NCI-H1436 (cell line): Measurements from ENCODE around the gene FKTN.
"Not testable (repeated sequence)": the region's sequence is repeated elsewhere in the genome, so short reads cannot be mapped to it uniquely, and the experiment has no call there.

Experiments
- DNase-seq: peaks from one replicate; lab custom pipeline; 2025; lab: John Stamatoyannopoulos, UW

FKTN gene

DNA sequence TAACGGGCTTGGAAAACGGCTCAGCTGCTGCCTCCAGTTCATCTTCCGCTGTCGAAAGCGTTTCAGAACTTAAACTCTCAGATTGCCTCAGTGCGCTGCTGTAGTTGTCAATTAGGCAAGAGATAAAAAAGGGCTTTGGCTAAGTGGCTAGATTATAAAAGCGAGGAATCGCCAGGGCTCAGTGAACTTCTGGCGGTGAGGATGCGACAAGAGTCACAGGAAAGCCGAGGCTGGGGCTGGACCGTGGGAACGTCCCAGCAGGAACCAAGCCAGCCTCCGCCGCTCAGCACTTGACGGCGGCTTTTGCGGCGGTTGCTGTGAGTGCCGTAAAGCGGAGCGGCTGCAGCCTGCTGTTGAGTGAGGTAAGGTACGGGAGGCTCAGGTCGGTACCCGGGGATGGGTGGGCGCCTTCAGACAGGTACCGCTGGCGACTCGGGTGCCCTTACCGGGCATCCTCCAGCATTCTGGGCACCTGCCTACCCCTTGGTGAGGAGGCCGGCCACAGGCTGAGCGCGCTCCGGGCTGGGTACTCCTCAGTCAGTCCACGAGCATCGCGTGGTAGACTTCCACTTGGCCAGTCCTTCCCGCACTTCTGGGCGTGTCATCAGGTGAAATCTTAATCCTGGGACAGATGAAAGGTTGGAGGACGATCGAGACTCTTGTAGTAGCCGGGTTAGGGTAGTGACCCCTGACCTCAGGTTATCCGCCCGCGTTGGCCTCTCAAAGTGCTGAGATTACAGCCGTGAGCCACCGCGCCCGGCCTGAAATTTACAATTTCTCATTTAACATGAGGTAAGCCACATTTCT lies at the start of gene FKTN:
Gene FKTN (plus strand): TSS at position 328 of the 807 bp plus-strand sequence. CDS start 16,902 bp downstream, outside the sequence.
- peak; percentile 69 for DNase-seq

DNA sequence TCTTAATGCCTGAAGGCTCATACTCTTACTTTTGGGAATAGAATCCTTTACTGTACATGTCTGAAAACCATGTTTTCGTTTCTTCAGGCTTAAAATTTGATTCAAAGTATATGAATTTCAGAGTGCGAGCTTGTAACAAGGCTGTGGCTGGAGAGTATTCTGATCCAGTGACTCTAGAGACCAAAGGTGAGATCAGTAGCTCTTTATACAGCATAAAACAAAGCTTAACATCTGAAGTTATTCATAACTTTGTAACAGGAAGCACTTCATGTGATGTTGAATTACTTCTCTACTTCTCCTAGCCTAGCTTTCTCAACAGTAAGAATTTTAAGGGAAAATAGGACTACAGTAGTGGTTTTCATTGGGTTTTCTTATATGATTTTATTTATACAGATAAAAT lies 49.4 kb upstream of the FKTN start:
- DNase-seq, result no peak

GRCh38 chr9:105510024-105510423 lies 47.9 kb upstream of the FKTN start:
- no peak for DNase-seq

- no peak for DNase-seq
These were observed 46.5 kb upstream of the FKTN start for GRCh38 chr9:105511446-105511845.

- DNase-seq, result no peak
These were observed 42.0 kb upstream of the FKTN start for GRCh38 chr9:105515811-105516413.

DNA sequence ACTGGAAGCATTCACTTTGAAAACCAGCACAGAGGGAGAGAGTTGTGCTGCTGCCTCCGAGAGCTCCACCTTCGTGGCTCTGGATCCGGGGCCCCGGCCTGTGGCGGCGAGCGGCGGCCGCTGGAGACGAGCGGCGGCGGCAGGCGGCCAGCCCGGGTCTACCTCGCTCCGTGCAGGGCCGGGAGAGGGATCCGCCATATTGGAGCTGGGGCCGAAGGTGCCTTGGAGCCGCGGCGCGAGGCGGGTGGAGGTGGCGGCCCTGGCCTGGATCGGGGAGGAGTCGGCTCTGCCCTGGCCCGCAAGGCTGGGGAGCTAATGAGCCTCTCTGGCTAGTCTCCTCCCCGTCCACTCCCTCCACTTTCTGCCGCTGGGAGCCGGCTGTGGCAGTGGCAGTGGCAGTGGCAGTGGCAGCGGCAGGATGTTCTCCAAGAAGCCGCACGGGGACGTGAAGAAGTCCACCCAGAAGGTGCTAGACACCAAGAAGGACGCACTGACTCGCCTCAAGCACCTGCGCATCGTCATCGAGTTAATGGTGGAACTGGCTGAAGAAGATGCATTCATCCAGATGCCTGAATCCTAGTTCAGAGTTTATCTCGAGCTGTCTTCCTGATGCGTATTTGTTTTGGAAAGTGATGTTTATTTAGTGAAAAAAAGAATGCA lies 38.1 kb upstream of the FKTN start:
- not testable (repeated sequence) for DNase-seq

DNA sequence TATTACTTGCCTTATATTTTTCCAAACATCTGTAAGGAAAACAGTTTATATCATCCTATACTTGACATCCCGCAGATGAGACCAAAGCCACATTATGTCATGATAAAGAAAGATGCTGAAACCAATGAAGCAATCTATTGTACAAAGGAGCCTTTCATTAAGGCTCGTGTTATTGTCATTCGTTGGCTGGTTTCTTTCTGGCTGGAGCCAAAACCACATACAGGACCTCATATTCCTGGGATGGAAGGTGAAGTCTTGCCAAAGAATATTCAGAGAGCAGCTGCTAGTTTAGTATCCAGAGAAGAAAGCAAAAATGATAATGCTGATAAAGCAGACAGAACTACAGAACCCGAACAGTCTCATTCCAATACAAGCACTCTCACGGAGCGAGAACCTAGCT lies 36.9 kb upstream of the FKTN start:
- not testable (repeated sequence) for DNase-seq

GRCh38 chr9:105522618-105523385 lies 35.1 kb upstream of the FKTN start:
- not testable (repeated sequence) for DNase-seq

- DNase-seq, result no peak
These were observed 26.4 kb upstream of the FKTN start for GRCh38 chr9:105531530-105531929.

- no peak for DNase-seq
These were observed 21.8 kb upstream of the FKTN start for GRCh38 chr9:105535920-105536668.

DNA sequence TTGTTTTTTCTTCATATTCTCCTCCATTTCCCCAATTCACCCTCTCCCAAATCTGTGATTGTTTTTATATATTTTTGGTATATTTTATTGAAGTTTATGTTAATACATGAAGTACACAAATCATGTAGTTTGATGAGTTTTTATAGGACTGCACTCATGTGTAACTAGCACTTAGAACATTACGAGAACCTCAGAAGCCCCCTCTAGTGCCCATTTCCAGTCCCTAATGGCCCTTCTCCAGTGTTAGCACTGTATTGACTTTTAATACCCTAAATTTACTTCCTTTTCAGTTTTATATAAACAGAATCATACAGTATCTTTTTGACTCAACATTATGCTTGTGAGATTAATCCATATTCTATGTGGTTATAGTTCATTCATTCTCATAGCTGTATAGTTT lies 18.5 kb upstream of the FKTN start:
- no peak for DNase-seq

- no peak for DNase-seq
These were observed 16.1 kb upstream of the FKTN start for GRCh38 chr9:105541838-105542237.

GRCh38 chr9:105554042-105554441 lies 3.9 kb upstream of the FKTN start:
- DNase-seq, result no peak

- DNase-seq, result no peak
These were observed 14.5 kb downstream of the FKTN start for GRCh38 chr9:105572455-105572854.

GRCh38 chr9:105579952-105580351 lies 22.0 kb downstream of the FKTN start:
- DNase-seq, result not testable (repeated sequence)

GRCh38 chr9:105581550-105581949 lies 23.6 kb downstream of the FKTN start:
- DNase-seq, result not testable (repeated sequence)

- DNase-seq, result no peak
These were observed 35.2 kb downstream of the FKTN start for GRCh38 chr9:105593145-105593544.

GRCh38 chr9:105608721-105609598 lies 51.0 kb downstream of the FKTN start:
- DNase-seq, result peak; percentile 56

DNA sequence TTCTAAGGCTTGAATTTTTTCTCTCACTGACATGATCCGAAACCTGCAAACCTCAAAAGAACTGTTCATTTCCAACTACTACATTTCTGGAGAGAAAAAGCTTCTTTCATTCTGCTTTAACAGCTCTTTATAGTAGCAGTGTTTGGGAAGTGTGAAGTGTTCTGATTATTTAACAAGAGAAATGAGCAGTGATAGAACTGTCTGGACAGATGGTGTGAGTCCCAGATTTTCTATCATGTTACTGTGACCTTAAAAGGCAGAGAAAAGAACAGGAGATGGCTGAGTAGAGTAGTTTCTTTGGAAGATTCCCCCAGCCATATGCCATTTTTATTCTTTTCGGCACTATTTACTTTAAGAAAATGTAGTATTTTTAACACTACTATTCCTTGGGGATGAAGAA lies 63.1 kb downstream of the FKTN start:
- no peak for DNase-seq

DNA sequence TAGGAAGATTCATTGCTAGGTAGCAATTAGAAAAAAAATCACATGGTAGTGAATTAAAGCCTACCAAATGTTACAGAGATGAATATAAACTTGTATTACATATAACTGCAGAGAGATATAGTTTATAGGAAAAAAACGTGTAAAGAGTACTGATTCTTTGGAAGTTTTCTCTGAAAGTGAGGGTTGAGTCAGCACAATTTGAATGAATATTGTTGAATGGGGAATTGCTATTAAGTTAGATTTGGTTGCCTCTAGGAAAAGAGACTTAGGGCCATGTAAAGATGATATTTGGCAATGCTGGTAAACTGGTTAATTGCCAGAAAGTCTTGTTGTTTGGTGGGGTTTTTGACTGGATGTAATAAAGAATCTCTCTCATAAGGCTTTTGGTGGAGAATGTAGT lies 67.2 kb downstream of the FKTN start:
- DNase-seq, result no peak

DNA sequence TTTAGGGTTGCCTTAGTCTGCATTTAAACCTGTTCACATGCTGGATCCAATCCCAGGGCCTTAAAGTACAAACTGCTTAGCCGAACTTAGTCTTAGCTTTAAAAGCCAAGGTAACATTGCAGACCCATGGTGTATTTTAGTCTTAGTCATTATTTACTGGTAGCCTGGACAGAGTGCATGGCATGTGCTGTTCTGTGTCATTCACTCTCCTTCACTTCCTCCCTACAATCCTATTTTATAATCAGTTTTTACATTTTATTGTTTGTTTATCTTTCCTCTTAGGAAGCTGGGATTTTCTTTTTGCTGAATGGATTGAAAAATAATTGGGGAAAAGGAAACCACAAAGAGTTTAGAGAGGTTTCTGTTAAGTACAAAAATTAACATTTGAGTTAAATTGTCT lies 74.9 kb downstream of the FKTN start:
- no peak for DNase-seq
